ENCODE results near the gene DRICH1.
"Not testable (repeated sequence)": the region's sequence is repeated elsewhere in the genome, so short reads cannot be mapped to it uniquely, and the experiment has no call there.

The DRICH1 gene

DNA sequence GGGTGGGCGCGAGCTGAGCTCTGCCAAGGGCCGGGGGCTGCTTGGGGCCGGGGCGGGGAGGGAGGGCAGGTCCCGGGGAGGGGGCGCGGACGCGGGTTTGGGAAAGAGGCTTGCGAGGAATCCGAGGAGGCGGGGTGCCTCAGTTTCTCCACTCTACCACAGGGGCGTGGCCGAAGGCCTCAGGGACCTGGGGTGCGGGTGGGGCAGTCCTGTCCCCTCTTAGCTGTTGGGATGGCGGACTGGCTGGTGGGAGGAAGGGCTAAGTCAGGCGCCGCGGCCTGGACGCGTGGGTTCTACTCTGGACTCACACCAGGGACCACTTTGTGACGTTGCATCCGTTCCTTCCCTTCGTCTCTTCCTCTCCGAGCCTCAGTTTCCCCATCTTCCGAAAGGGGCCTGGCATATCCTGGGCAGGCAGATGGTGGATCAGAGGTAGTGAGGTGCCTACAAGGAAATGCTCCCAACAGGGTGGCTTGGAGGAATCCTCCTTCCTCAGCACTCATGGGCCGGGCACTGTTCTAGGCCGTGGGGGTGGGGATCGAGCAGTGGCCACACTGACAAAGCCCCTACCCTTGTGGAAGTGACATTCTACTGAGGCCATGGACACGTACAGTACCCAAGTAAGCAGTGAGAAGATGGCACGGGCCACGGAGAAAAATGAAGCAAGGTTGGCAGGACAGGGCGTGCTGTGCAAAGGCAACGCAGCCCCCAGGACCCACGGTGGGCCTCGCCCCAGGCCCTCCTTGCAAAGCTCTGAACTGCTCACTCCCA lies 65.2 kb downstream of the DRICH1 start:
- DNase-seq (ENCODE audit: low spot score), result no peak

- DNase-seq (ENCODE audit: low spot score), result no peak
Observed at GRCh38 chr22:23565915-23566704, 66.0 kb downstream of the DRICH1 start.

DNA sequence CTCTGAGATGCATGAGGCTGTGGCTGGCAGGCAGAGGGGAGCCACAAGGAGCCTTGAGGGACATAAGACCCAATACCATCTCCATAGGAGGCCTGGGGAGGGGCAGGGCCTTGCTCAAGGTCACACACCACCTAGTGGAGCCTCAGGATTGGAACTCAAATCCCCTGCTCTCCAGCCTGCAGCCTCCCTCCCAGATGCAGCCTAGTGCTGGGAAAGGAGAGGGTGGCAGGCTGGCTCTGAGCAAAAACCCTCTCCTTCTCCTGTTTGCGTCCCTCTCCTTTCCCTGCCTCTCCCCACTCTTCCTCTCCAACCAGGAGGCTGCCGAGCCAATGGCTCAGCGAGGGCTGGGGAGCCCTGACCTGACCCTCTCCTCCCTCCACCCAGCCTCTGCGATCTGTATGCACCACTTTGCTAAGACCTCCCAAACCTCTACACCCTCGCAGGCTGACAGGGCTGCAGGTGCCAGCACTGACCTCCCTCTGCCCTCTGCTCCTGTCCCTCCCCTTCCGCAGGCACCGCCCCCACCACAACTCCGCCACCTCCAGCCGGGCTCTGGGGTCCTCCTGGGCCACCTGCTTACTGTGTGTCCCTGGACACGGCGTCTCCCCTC lies 66.7 kb downstream of the DRICH1 start:
- DNase-seq (ENCODE audit: low spot score), result peak; percentile 2

GRCh38 chr22:23564276-23564675 lies 67.8 kb downstream of the DRICH1 start:
- DNase-seq (ENCODE audit: low spot score), result no peak

DNA sequence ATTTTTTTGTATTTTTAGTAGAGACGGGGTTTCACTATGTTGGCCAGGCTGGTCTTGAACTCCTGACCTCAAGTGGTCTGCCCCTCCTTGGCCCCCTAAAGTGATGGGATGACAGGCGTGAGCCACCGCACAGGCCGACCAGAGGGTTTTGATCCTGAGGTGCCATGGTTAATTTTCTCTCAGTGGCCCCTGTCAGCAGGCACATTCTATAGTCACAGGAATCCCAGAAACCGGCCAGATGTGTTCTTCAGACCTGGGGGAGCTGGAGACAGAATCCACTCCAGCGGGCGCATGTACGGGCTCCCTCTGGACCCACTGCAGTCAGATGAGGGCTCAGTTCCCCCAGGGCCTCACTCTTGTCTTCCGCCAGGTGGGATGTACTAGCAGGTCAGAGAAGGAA lies 69.0 kb downstream of the DRICH1 start:
- DNase-seq (ENCODE audit: low spot score), result no peak

GRCh38 chr22:23562186-23562585 lies 69.9 kb downstream of the DRICH1 start:
- no peak for DNase-seq (ENCODE audit: low spot score)

GRCh38 chr22:23561025-23561510 lies 71.1 kb downstream of the DRICH1 start:
- not testable (repeated sequence) for DNase-seq (ENCODE audit: low spot score)

- DNase-seq (ENCODE audit: low spot score), result not testable (repeated sequence)
Observed at GRCh38 chr22:23560215-23560614, 71.9 kb downstream of the DRICH1 start.

Data from kidney tubule cell (primary cell).